Cardiac septum (tissue), 1 donor: ENCODE data around the gene C17orf113. TPM values are rescaled to one million over a fixed set of nuclear protein-coding genes. Genes with fewer than 3 reads are reported as not detected.

Experiments used
- DNase-seq: peaks from one replicate; pipeline ENCODE4 v3.0.0-alpha.2; 2020; ENCODE audit warnings: low spot score
- intact Hi-C: fragments of 100-400 bp; cut with DNase I; formaldehyde crosslinking; loops from one replicate; pipeline ENCODE4 v1.14.0; 2022
- total RNA-seq: library from RNA; stranded (reverse); fragmentation: NEBNext Ultra II Directional; extraction: Animal tissue kit (Norgen Biotek cat#: 25700); gene quantifications from one replicate; pipeline ENCODE4 v1.2.1, GENCODE V29; 2021
- donor health status: DM: no; HTN: no; CAD: no.

C17orf113 gene
- total RNA-seq, 1 donor from 2014 or later: 0.43 TPM

DNA sequence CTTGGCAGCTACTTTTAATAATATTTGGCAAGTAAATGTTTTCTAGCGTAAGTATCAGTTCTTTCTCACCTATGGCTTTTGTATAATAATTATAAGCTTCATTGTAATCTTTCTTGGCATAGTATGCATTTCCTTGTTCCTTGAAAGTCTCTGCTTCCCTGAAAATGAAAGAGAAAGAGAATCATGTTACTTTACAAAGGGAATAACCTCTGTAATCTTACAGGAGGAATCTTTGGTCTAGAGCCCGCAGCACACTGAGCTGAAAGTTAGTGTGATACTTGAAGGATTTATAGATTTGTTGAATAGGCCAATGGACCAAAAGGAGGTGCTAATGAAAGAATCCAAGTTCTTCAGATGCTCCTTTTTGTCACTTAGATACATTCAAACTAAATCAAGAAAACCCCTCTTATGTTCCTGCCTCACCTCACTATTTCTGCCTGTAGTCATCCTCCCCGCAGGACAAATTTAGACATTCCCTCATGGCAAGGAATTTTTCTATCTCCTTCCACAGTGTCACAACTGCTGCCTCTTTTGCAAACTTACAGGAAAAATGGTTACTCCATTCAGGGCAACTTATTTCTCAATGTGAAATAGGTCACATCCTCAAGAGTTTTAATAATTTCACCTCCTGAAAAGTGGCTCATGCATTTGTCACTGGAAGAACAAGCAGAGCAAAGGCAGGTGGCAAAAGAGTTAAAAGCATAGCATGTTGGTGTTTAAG, 49.8 kb downstream of the C17orf113 start:
- no peak for DNase-seq
- intact Hi-C loops: no loop called here

DNA sequence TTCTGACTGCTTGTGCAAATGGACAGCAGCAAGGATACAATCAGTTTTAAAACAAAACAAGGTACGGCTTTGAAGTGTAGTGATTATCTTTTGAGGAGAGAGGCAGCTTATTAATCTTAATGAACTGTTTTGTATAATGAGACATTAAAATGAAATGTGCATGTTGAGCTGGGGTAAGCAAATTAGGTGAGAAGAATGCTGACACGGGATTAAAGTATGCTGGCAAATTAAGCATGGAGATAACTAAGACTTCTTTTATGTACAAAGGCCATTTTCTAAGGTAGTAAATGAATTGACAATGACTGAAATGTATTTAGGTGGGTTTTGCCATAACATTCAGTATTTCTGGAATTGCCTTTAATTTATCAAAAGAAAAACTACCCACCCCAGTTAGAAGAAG, 51.9 kb downstream of the C17orf113 start:
- intact Hi-C loops: no loop called here
- no peak for DNase-seq

DNA sequence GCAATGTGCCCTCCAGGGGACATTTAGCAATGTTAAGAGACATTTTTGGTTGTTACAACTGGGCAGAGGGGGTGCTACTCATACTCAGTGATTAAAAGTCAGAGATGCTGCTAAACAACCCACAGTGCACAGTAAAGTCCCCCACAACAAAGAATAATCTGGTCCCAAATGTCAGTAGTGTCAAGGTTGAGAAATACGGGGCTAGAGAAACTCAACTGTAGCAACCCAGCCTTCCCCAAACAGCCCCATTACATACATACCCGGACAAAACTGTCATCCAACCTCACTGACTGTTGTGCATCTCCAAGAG, 53.6 kb downstream of the C17orf113 start:
- intact Hi-C loops: no loop called here
- no peak for DNase-seq

DNA sequence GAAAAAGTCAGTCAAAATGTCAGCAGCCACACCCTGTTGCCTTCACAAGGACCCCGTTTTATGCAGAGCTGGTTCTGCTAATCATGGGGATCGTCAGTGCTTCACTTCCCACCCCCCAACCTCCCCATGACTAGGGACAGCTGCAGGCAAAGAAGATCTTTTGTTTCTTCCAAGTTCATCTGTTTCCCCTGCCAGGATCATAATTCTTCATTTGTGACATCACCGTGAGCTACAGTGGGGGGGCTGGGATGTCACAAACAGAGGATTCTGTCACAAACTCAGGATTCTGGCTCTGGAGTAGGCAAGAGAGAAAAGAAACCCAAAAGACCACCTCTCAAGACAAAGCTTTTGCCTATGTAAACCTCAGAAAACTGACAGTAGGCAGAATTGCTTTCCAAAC, 57.8 kb downstream of the C17orf113 start:
- intact Hi-C loops: no loop called here
- no peak for DNase-seq

DNA sequence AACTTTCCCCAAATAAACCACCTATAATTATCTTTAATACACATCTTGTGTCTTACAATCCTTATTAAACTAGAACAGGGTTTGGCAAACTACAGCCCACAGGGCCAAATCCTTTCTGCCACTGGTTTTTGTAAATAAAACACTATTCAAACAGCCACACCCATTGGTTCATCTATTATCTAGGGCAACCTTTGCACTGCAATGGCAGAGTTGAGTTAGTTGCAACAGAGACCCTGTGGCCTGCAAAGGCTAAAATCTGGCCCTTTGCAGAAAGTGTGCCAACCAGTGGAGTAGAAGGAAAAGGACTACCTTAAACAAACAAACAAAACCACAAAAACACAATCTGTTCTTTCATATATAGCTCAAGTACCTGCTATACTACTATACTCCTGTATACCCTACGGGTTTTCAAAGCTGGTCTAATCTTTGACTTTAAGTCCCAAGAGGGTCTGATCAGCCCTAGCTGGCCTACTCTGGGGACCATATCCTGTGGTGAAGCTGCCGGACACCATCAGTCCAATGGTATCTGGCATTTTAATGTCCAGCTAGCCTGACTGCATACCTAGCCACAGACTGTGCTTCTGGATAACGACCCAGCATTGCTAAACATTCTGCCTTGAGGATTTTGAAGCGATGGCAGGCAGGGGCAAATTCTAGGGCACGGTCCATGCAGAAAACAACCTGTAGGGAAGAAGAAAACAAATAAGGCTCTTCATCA, 60.5 kb downstream of the C17orf113 start:
- intact Hi-C loops: no loop called here
- DNase-seq: no peak

DNA sequence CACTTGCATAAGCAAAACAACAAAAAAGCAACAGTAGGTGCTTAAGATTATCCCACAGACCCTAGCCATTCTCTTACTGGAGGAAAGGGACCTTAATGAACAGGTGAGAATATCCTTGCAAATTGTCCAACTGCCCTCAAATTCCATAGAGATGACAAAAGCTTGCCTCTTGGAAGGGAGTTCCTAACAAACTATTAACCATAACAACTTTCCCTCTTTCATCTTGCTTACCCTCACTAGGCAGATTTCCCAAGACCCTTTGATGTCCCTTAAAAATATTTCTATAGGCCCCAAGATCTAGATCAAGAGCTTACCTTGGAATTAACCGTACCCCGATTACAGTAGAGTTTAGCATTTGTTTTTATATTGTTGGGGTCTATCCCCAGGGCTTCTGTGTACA, 62.0 kb downstream of the C17orf113 start:
- no peak for DNase-seq
- intact Hi-C loops: no loop called here

Other genes starting within 250 kb of the C17orf113 start
- gene P3H4, start 238.7 kb downstream of the C17orf113 start, total RNA-seq: 5.1 TPM
- 17.7 TPM for gene FKBP10, start 237.6 kb downstream of the C17orf113 start, total RNA-seq
- 22.8 TPM for gene NT5C3B, start 214.4 kb downstream of the C17orf113 start, total RNA-seq
- not detected for gene KLHL10, start 212.8 kb downstream of the C17orf113 start, total RNA-seq
- gene KLHL11, start 185.2 kb downstream of the C17orf113 start, total RNA-seq: 5.1 TPM
- 33.6 TPM for gene ACLY, start 131.7 kb downstream of the C17orf113 start, total RNA-seq
- 0.54 TPM for gene ODAD4, start 120.0 kb downstream of the C17orf113 start, total RNA-seq
- gene CNP, start 83.8 kb downstream of the C17orf113 start, total RNA-seq: 24.2 TPM
- 77.4 TPM for gene DNAJC7, start 33.2 kb downstream of the C17orf113 start, total RNA-seq
- gene NKIRAS2, start 30.5 kb downstream of the C17orf113 start, total RNA-seq: 50.7 TPM
- gene ZNF385C, start 47.9 kb upstream of the C17orf113 start, total RNA-seq: 0.13 TPM
- 4.5 TPM for gene DHX58, start 62.1 kb upstream of the C17orf113 start, total RNA-seq
- gene KAT2A, start 70.8 kb upstream of the C17orf113 start, total RNA-seq: 17.3 TPM
- gene HSPB9, start 72.2 kb upstream of the C17orf113 start, total RNA-seq: not detected
- gene RAB5C, start 104.4 kb upstream of the C17orf113 start, total RNA-seq: 43.9 TPM
- gene KCNH4, start 130.5 kb upstream of the C17orf113 start, total RNA-seq: not detected
- not detected for gene HCRT, start 134.9 kb upstream of the C17orf113 start, total RNA-seq
- gene GHDC, start 143.9 kb upstream of the C17orf113 start, total RNA-seq: 6.0 TPM
- gene STAT5B, start 225.8 kb upstream of the C17orf113 start, total RNA-seq: 32.8 TPM
- 12.1 TPM for gene STAT5A, start 237.9 kb upstream of the C17orf113 start, total RNA-seq